ENCODE measurements around the gene GRIN2D.
"Not testable (repeated sequence)": the region's sequence is repeated elsewhere in the genome, so short reads cannot be mapped to it uniquely, and the experiment has no call there.

GRIN2D gene

DNA sequence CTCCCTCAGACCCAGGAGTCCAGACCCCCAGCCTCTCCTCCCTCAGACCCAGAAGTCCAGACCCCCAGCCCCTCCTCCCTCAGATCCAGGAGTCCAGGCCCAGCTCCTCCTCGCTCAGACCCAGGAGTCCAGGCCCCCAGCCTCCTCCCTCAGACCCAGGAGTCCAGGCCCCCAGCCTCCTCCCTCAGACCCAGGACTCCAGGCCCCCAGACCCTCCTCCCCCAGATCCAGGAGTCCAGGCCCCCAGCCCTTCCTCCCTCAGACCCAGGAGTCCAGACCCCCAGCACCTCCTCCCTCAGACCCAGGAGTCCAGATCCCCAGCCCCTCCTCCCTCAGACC lies 1.5 kb upstream of the GRIN2D start:
- DNase-seq (ENCODE audit: low read depth); H3K9ac ChIP-seq (ENCODE audit: low read length); H3K4me1 ChIP-seq (ENCODE audit: control insufficient read depth, insufficient read depth, low read length); H3K9me3 ChIP-seq (ENCODE audit: control insufficient read depth, low read length); H3K4me3 ChIP-seq (ENCODE audit: low read length); H3K27me3 ChIP-seq (replicated peaks; ENCODE audit: control insufficient read depth, insufficient read depth, low read length): not testable (repeated sequence)
- peaks cover 22% of the 10 kb centered on the region for H3K36me3 ChIP-seq (ENCODE audit: control insufficient read depth, insufficient read depth, low read length, severe bottlenecking)

- no peak for DNase-seq (ENCODE audit: low read depth)
- Histone ChIP-seq H3K4me3 (ENCODE audit: low read length) (no peak overlapping the region), H3K9me3 (ENCODE audit: control insufficient read depth, low read length) (no peaks in the 10 kb centered on the region), H3K9ac (ENCODE audit: low read length) (no peak overlapping the region), H3K36me3 (ENCODE audit: control insufficient read depth, insufficient read depth, low read length, severe bottlenecking) (peaks cover 12% of the 10 kb centered on the region), H3K4me1 (ENCODE audit: control insufficient read depth, insufficient read depth, low read length) (peaks cover 17% of the 10 kb centered on the region), H3K27me3 (replicated peaks; ENCODE audit: control insufficient read depth, insufficient read depth, low read length) (peaks cover 4% of the 10 kb centered on the region)
Measured at GRCh38 chr19:48392860-48393558, 459 bp upstream of the GRIN2D start.

GRCh38 chr19:48394331-48395169 lies 1.1 kb downstream of the GRIN2D start:
- DNase-seq (ENCODE audit: low read depth) = no peak
- no peaks in the 10 kb centered on the region for H3K36me3 ChIP-seq (ENCODE audit: control insufficient read depth, insufficient read depth, low read length, severe bottlenecking)
- peaks cover 15% of the 10 kb centered on the region for H3K4me1 ChIP-seq (ENCODE audit: control insufficient read depth, insufficient read depth, low read length)
- peak overlapping the region; percentile 42 for H3K9ac ChIP-seq (ENCODE audit: low read length)
- H3K27me3 ChIP-seq (replicated peaks; ENCODE audit: control insufficient read depth, insufficient read depth, low read length) = peaks cover 4% of the 10 kb centered on the region
- peak overlapping the region; percentile 50 for H3K4me3 ChIP-seq (ENCODE audit: low read length)
- no peaks in the 10 kb centered on the region for H3K9me3 ChIP-seq (ENCODE audit: control insufficient read depth, low read length)

- Histone ChIP-seq H3K4me1 (ENCODE audit: control insufficient read depth, insufficient read depth, low read length) (peaks cover 15% of the 10 kb centered on the region), H3K9me3 (ENCODE audit: control insufficient read depth, low read length) (no peaks in the 10 kb centered on the region), H3K27me3 (replicated peaks; ENCODE audit: control insufficient read depth, insufficient read depth, low read length) (peaks cover 4% of the 10 kb centered on the region), H3K9ac (ENCODE audit: low read length) (no peak overlapping the region), H3K36me3 (ENCODE audit: control insufficient read depth, insufficient read depth, low read length, severe bottlenecking) (no peaks in the 10 kb centered on the region), H3K4me3 (ENCODE audit: low read length) (no peak overlapping the region)
- no peak for DNase-seq (ENCODE audit: low read depth)
Measured at GRCh38 chr19:48395170-48395455, 1.6 kb downstream of the GRIN2D start.

DNA sequence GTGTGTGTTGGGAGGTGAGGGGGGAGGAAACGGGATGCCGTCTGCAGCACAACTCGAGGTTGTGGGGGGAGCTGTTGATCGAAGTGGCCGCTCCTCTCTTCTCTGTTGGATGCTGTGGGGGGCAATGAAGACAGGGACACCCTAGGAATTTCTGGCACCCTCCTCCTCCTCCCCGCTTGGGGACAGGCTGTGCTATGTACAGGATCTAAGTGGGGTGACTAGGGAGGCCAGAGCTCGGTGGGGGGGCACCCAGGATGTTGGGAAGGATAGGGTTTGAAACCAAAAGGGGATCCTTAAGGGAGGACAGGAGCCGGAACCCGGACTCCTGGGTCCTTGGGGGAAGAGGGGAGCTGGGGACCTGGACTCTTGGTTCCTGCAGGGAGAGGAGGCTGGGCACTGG lies 2.0 kb downstream of the GRIN2D start:
- Histone ChIP-seq H3K9me3 (ENCODE audit: control insufficient read depth, low read length) (no peaks in the 10 kb centered on the region), H3K4me1 (ENCODE audit: control insufficient read depth, insufficient read depth, low read length) (peaks cover 15% of the 10 kb centered on the region), H3K9ac (ENCODE audit: low read length) (no peak overlapping the region), H3K27me3 (replicated peaks; ENCODE audit: control insufficient read depth, insufficient read depth, low read length) (peaks cover 4% of the 10 kb centered on the region), H3K4me3 (ENCODE audit: low read length) (no peak overlapping the region), H3K36me3 (ENCODE audit: control insufficient read depth, insufficient read depth, low read length, severe bottlenecking) (no peaks in the 10 kb centered on the region)
- no peak for DNase-seq (ENCODE audit: low read depth)

- Histone ChIP-seq H3K27me3 (replicated peaks; ENCODE audit: control insufficient read depth, insufficient read depth, low read length) (peaks cover 4% of the 10 kb centered on the region), H3K9me3 (ENCODE audit: control insufficient read depth, low read length) (no peaks in the 10 kb centered on the region), H3K4me3 (ENCODE audit: low read length) (no peak overlapping the region), H3K9ac (ENCODE audit: low read length) (no peak overlapping the region), H3K4me1 (ENCODE audit: control insufficient read depth, insufficient read depth, low read length) (peaks cover 18% of the 10 kb centered on the region), H3K36me3 (ENCODE audit: control insufficient read depth, insufficient read depth, low read length, severe bottlenecking) (no peaks in the 10 kb centered on the region)
- no peak for DNase-seq (ENCODE audit: low read depth)
Measured at GRCh38 chr19:48396016-48396823, 2.8 kb downstream of the GRIN2D start.

GRCh38 chr19:48396824-48397176 lies 3.3 kb downstream of the GRIN2D start:
- DNase-seq (ENCODE audit: low read depth) = no peak
- Histone ChIP-seq H3K9ac (ENCODE audit: low read length) (peak overlapping the region; percentile 94), H3K27me3 (replicated peaks; ENCODE audit: control insufficient read depth, insufficient read depth, low read length) (peaks cover 4% of the 10 kb centered on the region), H3K9me3 (ENCODE audit: control insufficient read depth, low read length) (no peaks in the 10 kb centered on the region), H3K4me3 (ENCODE audit: low read length) (no peak overlapping the region), H3K4me1 (ENCODE audit: control insufficient read depth, insufficient read depth, low read length) (peaks cover 18% of the 10 kb centered on the region), H3K36me3 (ENCODE audit: control insufficient read depth, insufficient read depth, low read length, severe bottlenecking) (no peaks in the 10 kb centered on the region)

DNA sequence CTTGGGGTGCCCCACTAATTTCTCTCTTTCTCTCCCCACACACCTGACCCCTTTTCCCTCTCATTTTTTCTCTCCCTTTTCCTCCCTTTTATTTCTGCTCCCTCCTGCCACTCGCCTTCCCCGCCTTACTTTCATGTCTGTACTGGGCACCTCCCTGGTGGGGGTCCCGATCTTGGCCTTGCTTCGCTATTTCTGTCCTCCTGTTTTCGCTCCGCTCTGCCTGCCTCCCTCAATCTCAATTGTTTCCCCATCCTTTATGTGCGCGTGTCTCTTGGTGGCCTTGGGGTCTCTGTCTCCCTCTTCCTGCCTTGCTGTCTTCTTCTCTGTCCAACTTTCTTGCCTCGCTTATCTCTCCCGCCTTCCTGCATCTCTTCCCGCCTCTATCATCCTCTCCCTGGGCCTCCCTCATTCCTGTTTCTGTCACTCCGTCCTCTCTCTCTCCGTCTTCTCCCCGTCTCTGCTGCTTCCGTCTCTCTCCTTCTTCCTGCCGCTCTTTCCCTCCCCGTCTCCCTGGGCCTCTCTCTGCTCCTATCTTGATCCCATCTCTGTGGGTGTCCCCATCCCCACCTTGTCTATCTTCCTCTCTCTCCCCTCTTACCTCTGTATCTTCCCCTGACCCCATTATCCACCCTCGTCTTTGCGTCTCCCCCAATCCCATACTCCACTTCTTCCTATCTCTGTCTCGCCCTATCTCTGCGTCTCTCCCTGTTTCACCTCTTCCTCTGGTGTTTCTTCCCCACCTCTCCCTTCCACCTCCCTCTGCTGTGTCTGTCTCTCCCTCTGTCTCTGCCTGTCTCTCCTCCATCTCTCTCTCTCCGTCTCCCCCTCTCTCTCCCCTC lies 4.0 kb downstream of the GRIN2D start:
- peak overlapping the region; percentile 79 for H3K4me3 ChIP-seq (ENCODE audit: low read length)
- no peak for DNase-seq (ENCODE audit: low read depth)
- no peaks in the 10 kb centered on the region for H3K36me3 ChIP-seq (ENCODE audit: control insufficient read depth, insufficient read depth, low read length, severe bottlenecking)
- peak overlapping the region; percentile 94 for H3K9ac ChIP-seq (ENCODE audit: low read length)
- H3K9me3 ChIP-seq (ENCODE audit: control insufficient read depth, low read length) = no peaks in the 10 kb centered on the region
- H3K27me3 ChIP-seq (replicated peaks; ENCODE audit: control insufficient read depth, insufficient read depth, low read length) = peaks cover 4% of the 10 kb centered on the region
- peaks cover 18% of the 10 kb centered on the region for H3K4me1 ChIP-seq (ENCODE audit: control insufficient read depth, insufficient read depth, low read length)

GRCh38 chr19:48398102-48398374 lies 4.6 kb downstream of the GRIN2D start:
- DNase-seq (ENCODE audit: low read depth) = no peak
- no peaks in the 10 kb centered on the region for H3K36me3 ChIP-seq (ENCODE audit: control insufficient read depth, insufficient read depth, low read length, severe bottlenecking)
- H3K4me1 ChIP-seq (ENCODE audit: control insufficient read depth, insufficient read depth, low read length) = peaks cover 18% of the 10 kb centered on the region
- peak overlapping the region; percentile 94 for H3K9ac ChIP-seq (ENCODE audit: low read length)
- peak overlapping the region; percentile 79 for H3K4me3 ChIP-seq (ENCODE audit: low read length)
- peaks cover 4% of the 10 kb centered on the region for H3K27me3 ChIP-seq (replicated peaks; ENCODE audit: control insufficient read depth, insufficient read depth, low read length)
- no peaks in the 10 kb centered on the region for H3K9me3 ChIP-seq (ENCODE audit: control insufficient read depth, low read length)

DNA sequence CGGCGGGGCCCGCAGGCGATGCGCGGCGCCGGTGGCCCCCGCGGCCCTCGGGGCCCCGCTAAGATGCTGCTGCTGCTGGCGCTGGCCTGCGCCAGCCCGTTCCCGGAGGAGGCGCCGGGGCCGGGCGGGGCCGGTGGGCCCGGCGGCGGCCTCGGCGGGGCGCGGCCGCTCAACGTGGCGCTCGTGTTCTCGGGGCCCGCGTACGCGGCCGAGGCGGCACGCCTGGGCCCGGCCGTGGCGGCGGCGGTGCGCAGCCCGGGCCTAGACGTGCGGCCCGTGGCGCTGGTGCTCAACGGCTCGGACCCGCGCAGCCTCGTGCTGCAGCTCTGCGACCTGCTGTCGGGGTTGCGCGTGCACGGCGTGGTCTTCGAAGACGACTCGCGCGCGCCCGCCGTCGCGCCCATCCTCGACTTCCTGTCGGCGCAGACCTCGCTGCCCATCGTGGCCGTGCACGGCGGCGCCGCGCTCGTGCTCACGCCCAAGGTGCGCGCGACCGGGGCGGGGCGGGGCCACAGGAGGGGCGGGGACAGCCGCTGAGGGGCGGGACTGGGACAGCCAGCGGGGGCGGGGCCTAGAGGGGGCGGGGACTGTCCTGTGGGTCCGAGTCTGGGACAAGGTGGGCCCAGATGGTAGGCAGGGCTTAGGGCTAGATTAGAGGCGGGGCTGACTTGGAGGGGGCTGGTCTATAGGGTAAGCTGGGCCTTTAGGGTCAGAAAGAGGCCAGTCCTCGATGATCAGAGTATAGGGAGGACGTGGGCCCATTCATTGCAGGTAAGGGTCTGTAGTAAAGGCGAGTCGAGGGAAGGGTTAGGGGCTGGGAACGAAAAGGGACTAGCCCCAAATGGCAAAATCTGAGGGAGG lies 5.1 kb downstream of the GRIN2D start:
- Histone ChIP-seq H3K4me3 (ENCODE audit: low read length) (peak overlapping the region; percentile 79), H3K9ac (ENCODE audit: low read length) (peak overlapping the region; percentile 94), H3K36me3 (ENCODE audit: control insufficient read depth, insufficient read depth, low read length, severe bottlenecking) (no peaks in the 10 kb centered on the region), H3K27me3 (replicated peaks; ENCODE audit: control insufficient read depth, insufficient read depth, low read length) (peaks cover 4% of the 10 kb centered on the region), H3K9me3 (ENCODE audit: control insufficient read depth, low read length) (no peaks in the 10 kb centered on the region), H3K4me1 (ENCODE audit: control insufficient read depth, insufficient read depth, low read length) (peaks cover 18% of the 10 kb centered on the region)
- DNase-seq (ENCODE audit: low read depth) = peak; percentile 58

Data from adipocyte (in vitro differentiated cells).